RCC 7860 (cell line): ENCODE results near the gene NLRP3.
"Not testable (repeated sequence)": the region's sequence is repeated elsewhere in the genome, so short reads cannot be mapped to it uniquely, and the experiment has no call there.

Source experiments
- DNase-seq: peaks from one replicate; pipeline ENCODE4 v3.0.0-alpha.2; 2015; ENCODE audit warnings: low spot score
- FAIRE-seq: peaks from 2 replicates; lab custom pipeline; 2012; peaks lifted over from hg19 to GRCh38; lab: Jason Lieb, UNC

Gene NLRP3

DNA sequence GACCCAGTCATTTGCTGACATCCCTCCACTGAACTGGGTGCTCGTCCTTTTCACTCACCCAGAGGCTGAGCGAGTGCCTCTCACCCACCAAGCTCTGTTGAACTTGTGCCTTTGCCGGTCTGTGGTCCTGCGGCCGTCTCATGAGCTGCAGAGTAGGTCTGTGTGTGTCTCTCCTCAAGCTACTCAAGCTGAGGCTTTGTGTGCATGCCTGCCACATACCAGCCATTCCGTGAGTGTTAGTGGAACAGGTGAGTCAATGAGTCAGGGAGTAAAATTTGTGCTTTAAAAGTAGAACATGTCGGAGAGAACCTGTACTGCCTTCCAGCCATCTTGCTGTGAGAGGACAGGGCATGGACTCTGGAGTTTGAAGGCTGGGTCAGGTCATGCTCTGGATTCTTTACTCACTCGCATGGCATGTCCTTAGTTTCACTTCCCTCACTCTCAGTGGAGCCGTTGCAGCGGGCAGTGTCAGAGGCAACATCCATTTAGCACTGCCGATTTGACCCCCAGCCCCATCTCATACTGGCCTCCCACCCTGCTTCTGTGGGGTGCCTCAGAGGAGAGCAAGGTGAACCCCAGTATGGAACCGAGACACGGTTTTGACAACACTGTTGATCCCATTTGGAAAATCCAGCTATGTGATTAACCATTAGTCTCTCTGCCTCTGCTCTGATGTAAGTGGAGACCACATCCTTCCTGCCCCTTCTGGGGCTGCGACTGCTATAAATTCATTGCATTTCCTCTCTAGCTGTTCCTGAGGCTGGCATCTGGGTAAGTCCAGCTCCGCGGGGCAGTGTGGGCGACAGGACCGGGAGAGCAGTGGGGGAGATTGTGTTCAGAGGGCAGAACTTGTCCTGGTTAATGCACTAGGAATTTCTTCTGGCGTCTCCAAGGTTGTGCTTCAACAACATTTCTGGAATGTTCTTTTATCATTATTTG lies at the start of gene NLRP3:
Gene NLRP3 (plus strand): TSS at position 751 of the 939 bp plus-strand sequence. CDS start 2,628 bp downstream, outside the sequence.
- DNase-seq, result peak; percentile 74
- FAIRE-seq, result no peak

DNA sequence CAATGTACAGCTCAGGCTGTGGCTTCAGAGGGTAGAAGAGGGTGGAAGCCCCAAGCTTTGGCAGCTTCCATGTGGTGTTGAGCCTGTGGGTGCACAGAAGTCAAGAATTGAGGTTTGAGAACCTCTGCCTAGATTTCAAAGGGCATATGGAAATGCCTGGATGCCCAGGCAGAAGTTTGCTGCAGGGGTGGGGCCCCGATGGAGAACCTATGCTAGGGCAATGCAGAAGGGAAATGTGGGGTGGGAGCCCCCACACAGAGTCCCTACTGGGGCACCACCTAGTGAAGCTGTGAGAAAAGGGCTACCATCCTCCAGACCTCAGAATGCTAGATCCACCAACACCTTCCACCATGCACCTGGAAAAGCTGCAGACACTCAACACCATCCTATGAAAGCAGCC lies 49.6 kb upstream of the NLRP3 start:
- not testable (repeated sequence) for FAIRE-seq, DNase-seq

DNA sequence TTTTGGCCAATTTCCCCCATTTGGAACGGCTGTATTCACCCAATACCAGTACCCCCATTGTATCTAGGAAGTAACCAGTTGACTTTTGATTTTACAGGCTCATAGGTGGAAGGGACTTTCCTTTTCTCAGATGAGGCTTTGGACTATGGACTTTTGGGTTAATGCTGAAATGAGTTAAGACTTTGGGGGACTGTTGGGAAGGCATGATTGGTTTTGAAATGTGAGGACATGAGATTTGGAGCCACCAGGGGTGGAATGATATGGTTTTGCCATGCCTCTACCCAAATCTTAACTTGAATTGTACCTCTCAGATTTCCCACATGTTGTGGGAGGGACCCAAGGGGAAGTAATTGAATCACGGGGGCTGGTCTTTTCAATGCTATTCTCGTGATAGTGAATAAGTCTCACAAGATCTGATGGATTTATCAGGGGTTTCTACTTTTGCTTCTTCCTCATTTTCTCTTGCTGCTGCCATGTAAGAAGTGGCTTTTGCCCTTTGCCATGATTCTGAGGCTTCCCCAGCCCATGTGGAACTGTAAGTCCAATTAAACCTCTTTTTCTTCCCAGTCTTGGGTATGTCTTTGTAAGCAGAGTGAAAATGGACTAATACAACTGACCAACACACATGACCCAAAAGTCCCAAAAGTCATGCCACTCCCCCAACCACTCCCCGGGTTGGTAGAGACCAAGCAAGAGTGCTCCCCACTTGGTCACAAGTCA lies 48.9 kb upstream of the NLRP3 start:
- FAIRE-seq (no peak), DNase-seq (no peak)

DNA sequence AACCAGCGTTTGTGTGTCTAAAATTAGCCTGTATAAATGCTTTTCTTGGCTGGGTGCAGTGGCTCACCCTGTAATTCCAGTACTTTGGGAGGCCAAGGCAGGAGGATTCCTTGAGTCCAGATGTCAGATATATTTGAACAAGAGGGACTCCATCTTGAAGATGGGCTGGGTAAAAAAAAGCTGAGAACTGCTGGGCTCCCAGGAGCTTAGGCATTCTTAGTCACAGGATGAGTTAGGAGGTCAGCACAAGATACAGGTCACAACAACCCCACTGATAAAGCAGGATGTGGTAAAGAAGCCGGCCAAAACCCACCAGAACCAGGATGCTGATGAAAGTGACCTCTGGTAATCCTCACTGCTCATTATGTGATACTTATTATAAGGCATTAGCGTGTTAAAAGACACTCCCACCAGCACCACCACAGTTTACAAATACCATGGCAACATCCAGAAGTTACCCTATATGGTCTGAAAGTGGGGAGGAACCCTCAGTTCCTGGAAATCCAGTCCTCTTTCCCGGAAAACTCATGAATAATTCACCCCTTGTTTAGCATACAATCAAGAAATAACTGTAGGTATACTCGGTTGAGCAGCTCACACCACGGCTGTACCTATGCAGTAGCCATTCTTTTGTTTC lies 48.1 kb upstream of the NLRP3 start:
- DNase-seq (peak; percentile 66), FAIRE-seq (no peak)

DNA sequence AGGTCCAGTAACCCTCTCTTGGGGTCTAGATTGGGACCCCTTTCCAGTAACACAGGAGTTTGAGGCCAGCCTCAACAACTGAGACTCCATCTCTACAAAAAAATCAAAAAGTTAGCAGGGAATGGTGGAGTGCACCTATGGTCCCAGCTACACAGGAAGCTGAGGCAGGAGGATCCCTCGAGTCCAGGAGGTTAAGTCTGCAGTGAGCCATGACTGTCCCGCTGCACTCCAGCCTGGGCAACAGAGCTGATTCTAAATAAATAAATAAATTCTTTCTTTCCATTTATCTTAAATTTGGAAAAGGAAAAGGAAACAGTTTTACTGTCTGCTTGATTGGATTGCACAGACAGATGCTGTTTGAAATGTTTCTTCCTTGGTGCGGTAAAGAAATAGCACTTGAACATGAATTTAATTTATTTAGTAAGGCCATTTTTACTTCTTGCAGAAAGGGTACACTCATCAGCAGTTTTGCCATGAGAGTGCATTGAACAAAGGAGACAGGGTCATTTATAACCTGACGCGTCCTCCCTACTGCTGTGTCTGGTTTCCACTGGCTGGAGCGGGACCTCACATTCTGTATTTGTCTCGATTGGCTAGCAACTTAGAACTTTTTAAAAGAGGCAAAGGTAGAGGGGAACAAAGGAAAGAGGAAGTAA lies 47.4 kb upstream of the NLRP3 start:
- FAIRE-seq, result no peak
- DNase-seq, result no peak

DNA sequence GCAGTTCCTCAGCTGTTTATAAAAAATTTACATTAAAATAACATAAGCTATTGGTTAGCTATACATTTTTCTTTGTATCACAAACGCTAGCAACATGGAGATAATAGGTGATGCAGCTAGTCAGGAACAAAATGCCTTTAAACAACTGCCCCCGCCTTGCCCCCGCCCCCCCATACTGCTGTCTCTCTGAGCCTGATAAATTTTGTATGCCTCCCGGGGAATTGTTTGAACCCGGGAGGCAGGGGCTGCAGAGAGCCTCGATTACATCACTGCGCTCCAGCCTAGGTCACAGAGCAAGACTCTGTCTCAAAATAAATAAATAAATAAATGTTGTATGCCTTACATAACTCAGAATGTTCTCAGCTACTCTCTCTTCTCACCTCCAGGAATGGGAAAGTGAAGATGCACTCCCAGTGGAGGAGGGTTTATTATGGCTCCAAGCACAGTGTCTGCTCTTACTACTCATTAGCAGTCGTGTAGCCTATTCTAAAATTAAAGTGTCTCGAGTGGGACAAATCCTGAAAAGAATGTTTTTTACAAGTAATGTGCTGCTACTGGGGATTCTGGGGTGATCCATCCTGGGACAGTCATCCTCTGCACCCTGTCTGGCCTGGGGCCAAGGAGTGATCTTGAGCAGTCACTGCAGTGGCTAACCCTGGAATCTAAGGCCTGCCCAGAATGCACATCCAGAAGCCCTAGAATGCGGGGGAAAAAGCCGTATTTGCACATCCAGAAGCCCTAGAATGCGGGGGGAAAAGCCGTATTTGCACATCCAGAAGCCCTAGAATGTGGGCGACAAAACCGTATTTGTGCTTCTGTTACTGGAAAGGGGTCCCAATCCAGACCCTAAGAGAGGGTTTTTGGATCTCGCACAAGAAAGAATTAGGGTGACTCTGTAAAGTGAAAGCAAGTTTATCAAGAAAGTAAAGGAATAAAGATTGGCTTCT lies 44.9 kb upstream of the NLRP3 start:
- FAIRE-seq (no peak), DNase-seq (no peak)

DNA sequence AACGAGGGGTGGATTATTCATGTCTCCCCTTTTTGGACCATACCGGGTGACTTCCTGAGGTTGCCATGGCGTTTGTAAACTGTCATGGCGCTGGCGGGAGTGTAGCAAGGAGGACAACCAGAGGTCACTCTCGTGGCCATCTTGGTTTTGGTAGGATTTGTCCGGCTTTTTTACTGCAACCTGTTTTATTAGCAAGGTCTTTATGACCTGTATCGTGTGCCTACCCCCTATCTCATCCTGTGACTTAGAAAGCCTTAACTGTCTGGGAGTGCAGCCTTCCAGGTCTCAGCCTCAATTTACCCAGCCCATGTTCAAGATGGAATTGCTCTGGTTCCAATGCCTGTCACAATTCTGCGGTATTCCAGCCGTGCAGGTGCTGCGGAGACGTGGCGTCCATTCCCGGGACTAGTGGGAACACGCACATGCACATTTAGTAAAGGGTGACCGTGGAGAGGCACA lies 44.1 kb upstream of the NLRP3 start:
- DNase-seq, result no peak
- FAIRE-seq, result no peak

DNA sequence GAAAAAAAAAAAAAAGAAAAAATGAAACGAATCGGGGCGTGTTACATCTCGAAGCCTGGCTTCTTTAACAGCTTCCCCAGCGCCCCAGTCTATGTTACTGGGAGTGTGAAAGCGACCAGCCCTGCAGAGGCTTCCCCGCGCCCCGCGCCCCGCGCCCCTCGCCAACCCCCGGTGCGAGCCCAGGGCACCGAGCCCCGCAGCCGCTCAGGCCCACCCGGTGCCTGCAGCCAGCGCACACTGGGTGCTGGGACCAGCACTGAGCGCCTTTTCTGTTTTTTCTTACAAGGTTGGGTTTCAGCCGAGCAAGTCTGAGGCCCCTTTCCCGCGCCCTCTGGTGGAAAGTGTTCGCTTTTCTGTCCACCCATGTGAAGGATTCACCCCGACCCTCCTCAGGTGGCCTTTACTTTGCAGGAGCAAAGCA lies 42.2 kb upstream of the NLRP3 start:
- DNase-seq, result no peak
- FAIRE-seq, result no peak

DNA sequence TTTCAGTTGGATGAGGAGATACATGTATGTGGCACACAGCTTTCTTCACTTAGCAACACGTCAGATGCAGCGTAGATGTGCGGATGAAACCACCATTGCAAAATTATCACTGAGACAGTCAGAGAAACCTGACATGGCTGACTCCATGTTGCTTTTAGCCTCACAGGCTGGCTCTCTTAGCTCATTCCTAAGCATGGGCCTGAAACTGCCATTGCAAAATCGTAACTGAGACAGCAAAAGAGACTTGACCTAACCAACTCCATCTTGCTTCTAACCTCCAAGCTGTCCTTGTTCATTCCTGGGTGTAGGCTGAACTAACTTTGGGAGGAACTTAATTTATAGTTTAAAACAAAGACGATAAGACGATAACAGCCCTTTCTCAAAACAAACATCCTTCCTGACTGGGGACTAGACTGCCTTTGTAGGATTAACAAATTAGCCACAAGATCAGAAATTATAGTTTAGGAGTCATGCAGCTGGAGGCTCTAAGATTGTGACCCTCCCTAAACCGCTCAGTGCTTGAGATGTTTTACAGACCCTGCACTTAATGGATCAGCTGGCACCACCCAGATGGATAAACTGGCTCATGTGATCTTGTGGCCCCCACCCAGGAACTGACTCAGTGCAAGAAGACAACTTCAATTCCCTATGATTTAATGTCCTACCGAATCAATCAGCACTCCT lies 41.2 kb upstream of the NLRP3 start:
- FAIRE-seq, DNase-seq: not testable (repeated sequence)

DNA sequence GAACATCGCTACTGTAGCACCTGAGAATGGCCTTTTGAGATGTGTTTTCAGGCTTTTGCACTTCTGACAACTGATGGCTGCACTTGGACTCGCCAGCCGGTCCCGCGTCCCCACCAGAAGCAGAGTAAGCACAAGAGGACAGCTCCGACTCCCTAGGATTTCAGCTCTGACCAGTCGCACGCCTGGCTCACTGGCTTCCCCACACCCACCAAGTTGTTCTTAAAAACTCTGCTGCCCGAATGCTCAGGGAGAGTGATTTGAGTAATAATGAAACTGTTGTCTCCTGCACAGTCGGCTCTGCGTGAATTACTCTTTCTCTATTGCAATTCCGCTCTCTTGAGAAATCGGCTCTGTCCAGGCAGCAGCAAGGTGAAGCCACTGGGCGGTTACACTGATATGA lies 40.2 kb upstream of the NLRP3 start:
- FAIRE-seq, result no peak
- DNase-seq, result no peak

DNA sequence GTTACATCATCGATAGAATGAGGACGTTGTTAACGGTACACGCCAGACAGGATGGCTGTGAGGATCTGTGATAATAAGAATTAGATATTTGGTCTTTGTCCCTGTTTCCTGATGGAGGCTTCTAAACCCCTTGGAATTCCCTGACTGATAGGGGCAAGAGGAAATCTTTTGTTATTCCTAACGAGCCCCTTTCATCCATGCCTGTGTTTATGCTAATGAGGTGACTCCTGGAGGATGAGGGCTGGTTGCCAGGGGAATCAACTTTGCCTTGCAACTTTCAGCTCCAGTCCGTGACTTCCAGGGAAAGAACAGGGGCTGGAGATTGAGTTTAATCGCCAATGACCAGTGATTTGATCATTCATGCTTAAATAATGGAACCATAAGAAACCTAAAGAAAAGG lies 39.3 kb upstream of the NLRP3 start:
- FAIRE-seq (no peak), DNase-seq (no peak)

DNA sequence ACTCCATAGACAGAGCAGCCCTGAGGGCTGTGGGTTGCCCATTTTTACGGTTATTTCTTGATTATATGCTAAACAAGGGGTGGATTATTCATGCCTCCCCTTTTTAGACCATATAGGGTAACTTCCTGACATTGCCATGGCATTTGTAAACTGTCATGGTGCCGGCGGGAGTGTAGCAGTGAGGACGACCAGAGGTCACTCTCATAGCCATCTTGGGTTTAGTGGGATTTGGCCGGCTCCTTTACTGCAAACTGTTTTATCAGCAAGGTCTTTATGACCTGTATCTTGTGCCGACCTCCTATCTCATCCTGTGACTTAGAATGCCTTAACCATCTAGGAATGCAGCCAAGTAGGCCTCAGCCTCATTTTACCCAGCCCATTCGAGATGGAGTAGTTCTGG lies 38.3 kb upstream of the NLRP3 start:
- FAIRE-seq, DNase-seq: not testable (repeated sequence)

DNA sequence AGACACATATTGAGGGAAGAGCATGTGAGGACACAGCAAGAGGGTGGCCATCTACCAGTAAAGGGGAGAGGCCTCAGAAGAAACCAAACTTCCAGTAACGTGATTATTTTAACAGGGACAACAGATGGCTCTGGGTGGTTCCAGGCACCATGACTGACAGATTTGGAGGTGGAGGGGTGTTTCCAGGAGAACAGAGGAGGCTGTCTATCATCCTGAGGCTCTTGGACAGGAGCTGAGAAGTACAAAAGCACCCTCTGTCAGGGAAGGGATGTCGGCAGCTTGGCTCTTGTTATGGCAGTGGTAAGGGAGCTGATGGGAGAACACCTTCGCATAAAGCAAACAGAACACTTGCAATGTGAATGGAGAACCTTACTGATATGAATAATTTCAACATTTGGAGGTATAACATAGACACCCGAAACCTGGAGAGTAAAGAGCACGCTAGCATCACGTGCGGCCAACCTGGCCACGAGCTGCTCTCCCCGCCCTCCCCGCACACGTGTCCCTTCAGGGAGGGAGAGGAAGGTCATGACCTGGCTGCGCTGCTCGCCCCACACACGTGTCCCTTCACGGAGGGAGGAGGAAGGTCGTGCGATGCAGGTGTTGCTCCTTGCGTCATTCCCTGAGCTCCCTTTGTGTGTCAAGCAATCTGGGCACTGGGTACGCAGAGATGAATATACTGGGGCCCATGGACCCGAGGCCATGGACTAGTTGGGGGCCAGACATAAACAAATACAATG lies 37.5 kb upstream of the NLRP3 start:
- DNase-seq, result no peak
- FAIRE-seq, result no peak

DNA sequence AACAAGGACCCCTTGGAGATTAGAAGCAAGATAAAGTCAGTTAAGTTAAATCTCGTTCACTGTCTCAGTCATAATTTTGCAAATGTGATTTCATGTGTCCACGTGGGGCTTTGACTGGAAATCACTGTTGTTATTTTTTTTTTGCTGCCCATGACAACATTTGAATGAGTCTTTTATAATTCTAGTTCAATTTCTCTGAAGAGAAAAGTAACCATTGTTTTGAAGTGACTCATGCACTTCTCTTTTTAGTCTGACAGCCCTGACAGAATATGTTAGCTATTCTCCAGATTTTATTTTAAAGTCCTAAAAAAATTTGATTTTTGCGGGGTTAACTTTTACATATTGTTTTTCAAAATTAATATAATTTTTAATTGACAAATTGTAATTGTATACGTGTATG lies 30.7 kb upstream of the NLRP3 start:
- FAIRE-seq (no peak), DNase-seq (no peak)

DNA sequence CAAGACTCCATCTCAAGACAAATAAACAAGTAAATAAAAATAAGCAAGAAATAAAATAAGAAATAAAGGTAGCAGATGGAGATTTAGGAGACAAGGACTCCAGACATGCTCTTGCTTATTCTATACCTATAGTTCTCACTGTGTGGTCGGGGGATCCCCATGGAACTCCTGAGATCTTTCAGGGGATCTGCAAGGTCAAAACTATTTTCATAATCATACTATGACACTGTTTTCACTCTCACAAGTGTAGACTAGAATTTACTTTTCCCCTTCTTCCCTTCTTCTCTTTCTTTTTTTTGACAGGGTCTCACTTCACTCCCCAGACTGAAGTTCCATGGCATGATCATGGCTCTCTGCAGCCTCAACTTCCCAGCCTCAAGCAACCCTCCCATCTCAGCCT lies 29.8 kb upstream of the NLRP3 start:
- no peak for DNase-seq
- no peak for FAIRE-seq

DNA sequence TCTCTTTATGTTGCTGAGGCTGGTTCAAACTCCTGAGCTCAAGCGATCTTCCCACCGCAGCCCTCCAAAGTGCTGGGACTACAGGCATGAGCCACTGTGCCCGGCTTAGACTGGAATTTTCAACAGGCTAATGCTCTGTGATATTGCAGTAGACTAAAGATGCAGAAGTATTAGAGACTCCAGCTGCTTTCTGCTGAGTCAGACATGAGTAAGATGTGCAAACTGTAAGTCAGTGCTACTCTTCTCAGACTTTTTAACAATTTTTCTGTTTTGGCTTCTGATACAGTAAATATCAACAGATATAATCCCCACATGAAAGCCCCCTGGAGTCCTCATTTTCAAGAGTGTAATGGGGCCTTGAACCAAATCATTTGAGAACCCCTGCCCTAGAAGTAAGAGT lies 29.3 kb upstream of the NLRP3 start:
- peak; percentile 31 for DNase-seq

DNA sequence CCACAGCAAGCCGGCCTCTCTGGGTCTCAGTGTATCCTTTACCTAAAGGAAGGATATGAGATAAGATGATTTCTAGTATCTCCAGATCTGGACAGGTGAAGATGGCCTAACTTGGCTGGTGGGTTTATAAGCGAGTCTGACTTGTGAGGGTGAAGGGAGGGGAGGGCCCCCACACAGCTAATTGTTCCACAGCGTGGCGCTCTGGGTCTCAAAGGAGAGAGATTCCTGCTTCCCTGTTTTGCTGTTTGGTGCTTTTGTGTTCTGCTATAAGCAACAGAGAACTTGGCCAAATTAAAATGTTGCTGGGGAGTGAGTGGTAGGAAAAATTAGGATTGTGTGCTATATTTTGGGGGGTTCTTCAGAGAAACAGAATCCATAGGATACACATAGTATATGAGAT lies 28.9 kb upstream of the NLRP3 start:
- DNase-seq (no peak), FAIRE-seq (no peak)

More for the DNA sequence above, 29.3 kb upstream of the NLRP3 start:
- FAIRE-seq, result no peak

DNA sequence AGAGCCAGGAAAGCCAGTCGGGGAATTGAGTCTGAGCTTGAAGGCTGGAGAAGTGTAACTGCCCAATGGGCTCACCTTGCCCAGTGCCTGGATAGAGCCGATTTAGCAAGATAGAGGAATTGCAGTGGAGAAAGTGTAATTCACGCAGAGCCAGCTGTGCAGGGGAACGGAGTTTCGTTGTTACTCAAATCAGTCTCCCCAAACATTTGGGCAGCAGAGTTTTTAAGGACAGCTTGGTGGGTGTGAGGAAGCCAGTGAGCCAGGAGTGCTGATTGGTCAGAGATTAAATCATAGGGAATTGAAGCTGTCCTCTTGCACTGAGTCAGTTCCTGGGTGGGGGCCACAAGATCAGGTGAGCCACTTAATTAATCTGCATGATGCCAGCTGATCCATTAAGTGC lies 28.4 kb upstream of the NLRP3 start:
- FAIRE-seq (no peak), DNase-seq (no peak)
